ENCODE data around the gene CUBN.

CUBN gene

DNA sequence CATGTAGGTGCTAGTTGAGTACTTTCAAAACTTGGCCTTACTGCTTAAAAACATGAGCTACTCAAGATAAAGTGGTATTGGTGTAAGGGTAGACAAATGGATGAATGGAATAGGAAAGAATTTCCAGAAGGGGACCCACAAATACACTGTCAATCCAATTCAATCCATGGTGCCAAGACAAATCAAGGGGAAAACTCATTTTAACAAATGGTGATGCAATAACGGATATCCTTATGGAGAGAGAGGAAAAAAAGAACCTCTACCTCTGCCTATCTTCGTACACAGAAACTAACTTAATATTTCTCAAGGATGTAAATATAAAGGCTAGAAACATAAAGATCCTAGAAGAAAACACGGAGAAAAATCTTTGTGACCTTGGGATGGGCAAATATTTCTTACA lies 188.5 kb downstream of the CUBN start:
- H3K27ac ChIP-seq, result no peak overlapping the region
- TF ChIP-seq, protein P1, sequence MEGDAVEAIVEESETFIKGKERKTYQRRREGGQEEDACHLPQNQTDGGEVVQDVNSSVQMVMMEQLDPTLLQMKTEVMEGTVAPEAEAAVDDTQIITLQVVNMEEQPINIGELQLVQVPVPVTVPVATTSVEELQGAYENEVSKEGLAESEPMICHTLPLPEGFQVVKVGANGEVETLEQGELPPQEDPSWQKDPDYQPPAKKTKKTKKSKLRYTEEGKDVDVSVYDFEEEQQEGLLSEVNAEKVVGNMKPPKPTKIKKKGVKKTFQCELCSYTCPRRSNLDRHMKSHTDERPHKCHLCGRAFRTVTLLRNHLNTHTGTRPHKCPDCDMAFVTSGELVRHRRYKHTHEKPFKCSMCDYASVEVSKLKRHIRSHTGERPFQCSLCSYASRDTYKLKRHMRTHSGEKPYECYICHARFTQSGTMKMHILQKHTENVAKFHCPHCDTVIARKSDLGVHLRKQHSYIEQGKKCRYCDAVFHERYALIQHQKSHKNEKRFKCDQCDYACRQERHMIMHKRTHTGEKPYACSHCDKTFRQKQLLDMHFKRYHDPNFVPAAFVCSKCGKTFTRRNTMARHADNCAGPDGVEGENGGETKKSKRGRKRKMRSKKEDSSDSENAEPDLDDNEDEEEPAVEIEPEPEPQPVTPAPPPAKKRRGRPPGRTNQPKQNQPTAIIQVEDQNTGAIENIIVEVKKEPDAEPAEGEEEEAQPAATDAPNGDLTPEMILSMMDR (conservative IDR thresholded peaks at IDR 0.05), result no peak

DNA sequence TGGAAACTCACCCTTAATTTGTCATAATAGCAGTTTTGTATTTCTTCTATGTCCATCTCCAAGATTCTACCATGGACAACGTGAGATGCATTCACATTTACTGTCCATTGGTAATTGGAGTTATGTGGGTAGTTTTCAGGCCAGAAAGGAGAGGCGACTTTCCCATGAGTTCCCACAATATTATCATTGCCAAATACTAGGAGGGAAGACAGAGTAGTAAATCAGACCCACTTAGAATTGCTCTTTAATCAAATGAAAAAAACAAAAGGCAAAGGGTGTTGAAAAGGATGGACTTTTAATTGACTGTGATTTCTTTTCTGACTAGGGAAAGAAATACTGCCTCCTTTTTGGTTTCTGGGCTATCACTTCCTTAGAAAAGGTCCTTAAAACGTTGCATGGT lies 190.7 kb downstream of the CUBN start:
- no peak overlapping the region for H3K27ac ChIP-seq
- TF ChIP-seq, protein P1 (conservative IDR thresholded peaks at IDR 0.05), result no peak

DNA sequence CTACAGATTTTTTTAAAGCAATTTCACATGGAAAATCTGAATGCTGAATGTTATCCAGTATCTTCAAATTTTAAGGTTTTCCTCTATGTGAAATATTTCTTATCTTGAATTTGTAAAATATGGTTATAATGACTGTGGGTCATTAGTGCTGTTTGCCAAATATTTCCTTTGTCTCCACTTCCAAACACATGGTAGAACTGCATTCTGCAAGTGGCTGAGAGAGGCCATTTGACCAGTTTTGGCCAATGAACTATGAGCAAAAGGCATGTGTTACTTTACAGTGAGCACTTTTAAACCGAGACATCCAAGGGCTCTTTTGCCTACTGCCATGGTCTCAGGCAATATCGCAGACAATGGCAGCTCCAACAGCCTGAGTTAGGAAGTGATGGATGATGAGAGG lies 195.2 kb downstream of the CUBN start:
- TF ChIP-seq, protein P1 (conservative IDR thresholded peaks at IDR 0.05), result no peak

DNA sequence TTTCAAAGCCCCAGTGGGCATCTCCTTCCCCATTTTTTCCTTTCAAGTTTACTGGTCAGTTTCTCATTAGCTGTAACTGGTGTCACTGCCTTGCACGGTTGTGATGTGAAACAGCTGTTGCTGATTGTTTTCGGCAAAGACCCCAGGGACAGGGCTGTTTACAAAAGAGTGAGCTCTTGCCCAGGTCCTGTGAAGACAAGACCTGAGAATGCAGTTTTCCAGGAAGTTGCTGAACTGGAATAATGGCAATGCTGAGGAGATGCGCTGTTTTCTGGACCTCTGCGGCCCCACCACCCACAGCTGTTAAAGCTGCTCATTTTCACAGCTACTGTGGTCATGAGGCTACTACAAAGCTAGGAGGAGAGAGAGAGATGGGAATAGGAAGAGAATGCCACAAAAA lies 195.8 kb downstream of the CUBN start:
- TF ChIP-seq, protein P1 (conservative IDR thresholded peaks at IDR 0.05), result no peak
- no peak overlapping the region for H3K27ac ChIP-seq

More for the DNA sequence above, 195.2 kb downstream of the CUBN start:
- no peak overlapping the region for H3K27ac ChIP-seq

DNA sequence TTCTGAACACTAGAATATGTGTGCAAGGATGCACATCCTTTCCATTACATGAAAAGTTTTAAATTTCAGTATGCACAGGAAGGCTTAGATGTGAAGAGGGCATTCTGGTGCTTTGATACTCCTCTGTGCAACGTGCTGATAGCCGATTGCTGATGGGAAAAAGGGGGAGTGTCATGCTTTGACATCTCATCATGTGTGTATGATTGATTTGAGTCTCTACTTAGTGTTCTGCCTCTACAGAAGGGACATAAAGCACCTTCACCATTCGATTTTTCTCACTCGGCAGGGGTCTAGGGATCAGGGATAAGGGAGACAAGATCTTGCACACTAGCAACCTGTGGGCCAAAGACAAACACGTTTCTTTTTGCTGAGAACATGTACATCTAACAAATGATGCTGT lies 197.7 kb downstream of the CUBN start:
- TF ChIP-seq, protein P1 (conservative IDR thresholded peaks at IDR 0.05), result no peak
- H3K27ac ChIP-seq, result no peak overlapping the region

DNA sequence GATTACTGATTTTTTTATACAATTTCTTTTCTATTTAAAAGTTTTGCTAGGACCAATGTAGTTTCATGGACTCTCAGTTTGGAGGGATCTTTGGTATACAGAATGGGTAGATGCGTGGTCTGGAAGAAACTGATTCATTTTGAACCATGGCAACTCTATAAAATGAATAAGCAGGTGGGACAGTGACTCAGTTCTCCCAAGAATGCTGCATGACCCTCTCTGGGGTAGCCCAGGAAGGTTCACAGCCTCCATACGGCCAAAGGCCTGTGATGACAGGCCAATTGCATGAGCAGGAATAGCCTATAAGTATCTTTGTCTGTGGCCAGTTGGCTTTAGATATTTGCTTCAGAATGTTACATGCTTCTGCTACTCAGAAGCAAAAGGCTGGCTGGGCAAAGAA lies 199.1 kb downstream of the CUBN start:
- TF ChIP-seq, protein P1 (conservative IDR thresholded peaks at IDR 0.05), result no peak

DNA sequence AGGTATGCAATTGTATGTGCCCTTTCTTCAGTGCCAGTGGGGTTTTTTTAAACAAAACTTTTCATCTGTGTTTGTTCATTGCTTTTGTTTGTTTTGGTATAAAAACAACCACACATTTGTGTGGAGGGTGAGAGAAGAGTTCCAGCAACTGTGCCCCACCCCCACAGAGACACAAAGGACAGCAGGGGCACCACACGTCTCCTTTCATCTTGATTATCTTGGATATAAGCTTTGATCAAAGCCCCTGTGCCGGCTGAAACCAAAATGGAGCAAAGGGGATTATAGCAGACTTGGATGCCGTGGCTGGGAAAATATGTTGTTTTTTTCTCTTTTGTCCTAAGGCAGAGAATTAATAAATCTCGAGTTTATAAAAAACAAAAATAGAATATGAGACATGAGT lies 200.5 kb downstream of the CUBN start:
- TF ChIP-seq, protein P1 (conservative IDR thresholded peaks at IDR 0.05), result no peak
- H3K27ac ChIP-seq, result no peak overlapping the region

More for the DNA sequence above, 199.1 kb downstream of the CUBN start:
- no peak overlapping the region for H3K27ac ChIP-seq

DNA sequence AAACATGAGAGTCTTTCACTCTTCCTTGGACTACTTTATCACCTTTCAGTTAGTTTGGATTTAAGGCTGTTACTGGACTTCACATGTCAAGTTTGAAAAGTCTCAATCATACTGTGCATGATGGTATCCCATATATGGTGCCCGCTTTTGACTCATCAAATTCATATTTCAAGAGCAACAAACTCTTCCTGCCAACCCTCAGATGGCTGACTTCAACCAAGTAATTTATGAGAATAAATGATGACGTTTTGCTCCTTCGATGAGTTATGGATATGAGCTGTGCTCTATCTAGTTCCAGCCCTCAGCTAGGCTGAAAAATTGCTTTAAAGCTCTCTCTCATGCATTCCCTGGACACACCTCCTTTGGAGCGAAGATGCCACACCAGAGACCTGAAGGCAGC lies 202.1 kb downstream of the CUBN start:
- TF ChIP-seq, protein P1 (conservative IDR thresholded peaks at IDR 0.05), result no peak
- H3K27ac ChIP-seq, result no peak overlapping the region
